ENCODE results near the gene CNIH3. TPM values are rescaled to one million over a fixed set of nuclear protein-coding genes. Genes with fewer than 3 reads are reported as not detected.

Gene CNIH3
- total RNA-seq, 1 experiment from 2014 or later: 4.2 TPM

- Mint-ChIP-seq H3K27me3 (ENCODE audit: low read depth) (no peaks in the 10 kb centered on the region; the same call in 1 of the 2 replicates), H3K9me3 (no peaks in the 10 kb centered on the region), H3K4me1 (peaks cover 18 to 22% of the 10 kb centered on the region in 2 experiments), H3K4me3 (no peak overlapping the region), H3K27ac (no peak overlapping the region), H3K36me3 (ENCODE audit: insufficient read depth in 1 of 3, low read depth in 3 of 3) (no peaks in the 10 kb centered on the region)
- H3K79me1 ChIP-seq (ENCODE audit: insufficient read depth, low read depth, low read length, poor library complexity, severe bottlenecking): no peaks in the 10 kb centered on the region
- no peak overlapping the region for H3T11ph ChIP-seq (ENCODE audit: low read length)
- H4K20me1 ChIP-seq (ENCODE audit: control insufficient read depth, insufficient read depth, insufficient read length): no peaks in the 10 kb centered on the region
- H3K27ac ChIP-seq (ENCODE audit: insufficient read length, low read depth, low read length): no peak overlapping the region
- H3K56ac ChIP-seq (ENCODE audit: insufficient read length, low read depth, low read length): no peak overlapping the region
- no peak overlapping the region for H2AFZ ChIP-seq (ENCODE audit: low read length)
- no peak overlapping the region for H2BK15ac ChIP-seq (ENCODE audit: low read depth, low read length)
- H3K79me2 ChIP-seq (ENCODE audit: insufficient read depth, low read length): no peaks in the 10 kb centered on the region
- no peak overlapping the region for H2BK20ac ChIP-seq (ENCODE audit: low read depth, low read length, poor library complexity, severe bottlenecking)
- no peak overlapping the region for H3K4ac ChIP-seq (ENCODE audit: low read depth, low read length)
- H3K23ac ChIP-seq (ENCODE audit: insufficient read length, low read depth, low read length): no peak overlapping the region
- DNase-seq: no peak
- no CpG with 5 or more reads among the region's 4 CpGs for WGBS (ENCODE audit: extremely low coverage, insufficient read length, low lambda C conversion rate)
- no peak overlapping the region for H2AK5ac ChIP-seq (ENCODE audit: insufficient read length, low read length)
- H3K18ac ChIP-seq (ENCODE audit: insufficient read length, low read depth, low read length): no peak overlapping the region
- TF ChIP-seq, protein P1, sequence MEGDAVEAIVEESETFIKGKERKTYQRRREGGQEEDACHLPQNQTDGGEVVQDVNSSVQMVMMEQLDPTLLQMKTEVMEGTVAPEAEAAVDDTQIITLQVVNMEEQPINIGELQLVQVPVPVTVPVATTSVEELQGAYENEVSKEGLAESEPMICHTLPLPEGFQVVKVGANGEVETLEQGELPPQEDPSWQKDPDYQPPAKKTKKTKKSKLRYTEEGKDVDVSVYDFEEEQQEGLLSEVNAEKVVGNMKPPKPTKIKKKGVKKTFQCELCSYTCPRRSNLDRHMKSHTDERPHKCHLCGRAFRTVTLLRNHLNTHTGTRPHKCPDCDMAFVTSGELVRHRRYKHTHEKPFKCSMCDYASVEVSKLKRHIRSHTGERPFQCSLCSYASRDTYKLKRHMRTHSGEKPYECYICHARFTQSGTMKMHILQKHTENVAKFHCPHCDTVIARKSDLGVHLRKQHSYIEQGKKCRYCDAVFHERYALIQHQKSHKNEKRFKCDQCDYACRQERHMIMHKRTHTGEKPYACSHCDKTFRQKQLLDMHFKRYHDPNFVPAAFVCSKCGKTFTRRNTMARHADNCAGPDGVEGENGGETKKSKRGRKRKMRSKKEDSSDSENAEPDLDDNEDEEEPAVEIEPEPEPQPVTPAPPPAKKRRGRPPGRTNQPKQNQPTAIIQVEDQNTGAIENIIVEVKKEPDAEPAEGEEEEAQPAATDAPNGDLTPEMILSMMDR (conservative IDR thresholded peaks at IDR 0.05): no peak
- H2BK120ac ChIP-seq (ENCODE audit: low read depth, low read length, poor library complexity, severe bottlenecking): no peak overlapping the region
- H3K23me2 ChIP-seq (ENCODE audit: insufficient read length, low read depth, low read length, poor library complexity, severe bottlenecking): no peaks in the 10 kb centered on the region
- no peaks in the 10 kb centered on the region for H3K27me3 ChIP-seq (ENCODE audit: insufficient read depth, low read length)
- no peak overlapping the region for H4K91ac ChIP-seq (ENCODE audit: insufficient read length, low read depth, low read length)
- no peaks in the 10 kb centered on the region for H3K9me3 ChIP-seq (ENCODE audit: control insufficient read depth, low read depth, low read length)
- no peak overlapping the region for H3K14ac ChIP-seq (ENCODE audit: insufficient read depth, low read length)
- no peak overlapping the region for H4K5ac ChIP-seq (ENCODE audit: insufficient read length, low read depth, low read length)
- no peaks in the 10 kb centered on the region for H3K4me1 ChIP-seq (ENCODE audit: insufficient read depth, low read length)
- no peak overlapping the region for H3K4me2 ChIP-seq (ENCODE audit: insufficient read depth, insufficient read length, low read length)
- no peak overlapping the region for H4K8ac ChIP-seq (replicated peaks; ENCODE audit: insufficient read length, low read depth, low read length)
- H2BK12ac ChIP-seq (ENCODE audit: insufficient read length, low read depth, low read length): no peak overlapping the region
- no peak overlapping the region for H2BK5ac ChIP-seq (ENCODE audit: insufficient read length, low read length)
- no peak overlapping the region for H3K9ac ChIP-seq (ENCODE audit: extremely low read depth, insufficient read length, low read length)
Observed at GRCh38 chr1:224640587-224640986, 24.5 kb downstream of the CNIH3 start.
